ENCODE data around the gene C9orf85. TPM values are rescaled to one million over a fixed set of nuclear protein-coding genes. Genes with fewer than 3 reads are reported as not detected.

The C9orf85 gene, protein sequence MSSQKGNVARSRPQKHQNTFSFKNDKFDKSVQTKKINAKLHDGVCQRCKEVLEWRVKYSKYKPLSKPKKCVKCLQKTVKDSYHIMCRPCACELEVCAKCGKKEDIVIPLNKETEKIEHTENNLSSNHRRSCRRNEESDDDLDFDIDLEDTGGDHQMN
- total RNA-seq (ENCODE audit: unreplicated experiment), result 11.1 TPM
- long read RNA-seq, partial matches to known transcripts, result 0 of 3 reads
- long read RNA-seq, other reads (novel, unspliced or antisense), result 0 of 3 reads

DNA sequence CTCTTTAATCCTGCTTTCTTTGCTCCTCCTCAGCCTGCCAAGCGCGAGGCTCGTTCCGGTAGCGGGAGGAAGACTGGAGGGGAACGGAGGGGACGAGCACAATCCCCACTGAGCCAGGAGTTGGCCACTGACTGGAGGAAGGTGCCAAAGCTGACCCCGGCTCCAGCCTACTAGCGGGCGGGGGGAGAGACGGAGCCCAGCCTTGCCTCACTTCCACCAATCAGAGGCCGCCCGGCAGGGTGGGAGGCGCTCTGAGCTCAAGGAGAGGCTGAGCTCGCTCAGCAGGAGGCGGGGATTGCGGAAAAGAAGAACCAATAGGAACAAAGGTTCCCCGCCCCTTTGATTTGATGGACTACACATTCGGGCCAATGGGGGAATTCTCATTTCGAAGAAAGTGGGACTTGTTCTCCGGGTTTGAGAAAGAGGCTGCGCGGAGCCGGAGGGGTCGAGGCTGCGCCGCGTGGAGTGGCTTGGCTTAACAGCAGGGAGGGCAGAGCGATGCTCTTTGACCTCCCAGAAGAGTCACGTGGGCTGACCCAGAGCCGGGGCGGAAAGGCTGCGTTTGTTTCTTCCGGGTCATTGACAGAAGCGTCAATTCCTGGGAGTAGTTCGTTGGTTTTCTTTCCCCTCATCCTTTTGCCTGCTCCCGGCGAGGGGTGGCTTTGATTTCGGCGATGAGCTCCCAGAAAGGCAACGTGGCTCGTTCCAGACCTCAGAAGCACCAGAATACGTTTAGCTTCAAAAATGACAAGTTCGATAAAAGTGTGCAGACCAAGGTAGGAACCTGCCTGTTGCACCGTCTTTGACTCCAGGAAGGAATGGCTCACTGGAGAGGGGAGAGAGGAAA, at the start of gene C9orf85, which contains the start of gene ABHD17B:
C9orf85 (plus strand) TSS at position 579 of the 847 bp plus-strand sequence; CDS start at position 675, 96 bp downstream.
ABHD17B (minus strand) TSS at position 133 of the 847 bp plus-strand sequence. CDS start 36,113 bp downstream, outside the sequence.
- peak; percentile 99 for DNase-seq
- H3K4me3 Mint-ChIP-seq (ENCODE audit: unreplicated experiment), result peak within 1 kb of the TSS; percentile 99
- H3K27ac Mint-ChIP-seq (ENCODE audit: unreplicated experiment), result peak within 1 kb of the TSS; percentile 99
- TF ChIP-seq, protein P1, sequence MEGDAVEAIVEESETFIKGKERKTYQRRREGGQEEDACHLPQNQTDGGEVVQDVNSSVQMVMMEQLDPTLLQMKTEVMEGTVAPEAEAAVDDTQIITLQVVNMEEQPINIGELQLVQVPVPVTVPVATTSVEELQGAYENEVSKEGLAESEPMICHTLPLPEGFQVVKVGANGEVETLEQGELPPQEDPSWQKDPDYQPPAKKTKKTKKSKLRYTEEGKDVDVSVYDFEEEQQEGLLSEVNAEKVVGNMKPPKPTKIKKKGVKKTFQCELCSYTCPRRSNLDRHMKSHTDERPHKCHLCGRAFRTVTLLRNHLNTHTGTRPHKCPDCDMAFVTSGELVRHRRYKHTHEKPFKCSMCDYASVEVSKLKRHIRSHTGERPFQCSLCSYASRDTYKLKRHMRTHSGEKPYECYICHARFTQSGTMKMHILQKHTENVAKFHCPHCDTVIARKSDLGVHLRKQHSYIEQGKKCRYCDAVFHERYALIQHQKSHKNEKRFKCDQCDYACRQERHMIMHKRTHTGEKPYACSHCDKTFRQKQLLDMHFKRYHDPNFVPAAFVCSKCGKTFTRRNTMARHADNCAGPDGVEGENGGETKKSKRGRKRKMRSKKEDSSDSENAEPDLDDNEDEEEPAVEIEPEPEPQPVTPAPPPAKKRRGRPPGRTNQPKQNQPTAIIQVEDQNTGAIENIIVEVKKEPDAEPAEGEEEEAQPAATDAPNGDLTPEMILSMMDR (IDR thresholded peaks at IDR 0.05; ENCODE audit: partially characterized antibody, unreplicated experiment), result no peak
- H3K36me3 Mint-ChIP-seq (ENCODE audit: unreplicated experiment), result no peaks in the 10 kb centered on the region
- peaks cover 12% of the 10 kb centered on the region for H3K27me3 Mint-ChIP-seq (ENCODE audit: unreplicated experiment)
- H3K9me3 Mint-ChIP-seq (ENCODE audit: unreplicated experiment), result peaks cover 18% of the 10 kb centered on the region
- peaks cover 26% of the 10 kb centered on the region for H3K4me1 Mint-ChIP-seq (ENCODE audit: low read depth, unreplicated experiment)

DNA sequence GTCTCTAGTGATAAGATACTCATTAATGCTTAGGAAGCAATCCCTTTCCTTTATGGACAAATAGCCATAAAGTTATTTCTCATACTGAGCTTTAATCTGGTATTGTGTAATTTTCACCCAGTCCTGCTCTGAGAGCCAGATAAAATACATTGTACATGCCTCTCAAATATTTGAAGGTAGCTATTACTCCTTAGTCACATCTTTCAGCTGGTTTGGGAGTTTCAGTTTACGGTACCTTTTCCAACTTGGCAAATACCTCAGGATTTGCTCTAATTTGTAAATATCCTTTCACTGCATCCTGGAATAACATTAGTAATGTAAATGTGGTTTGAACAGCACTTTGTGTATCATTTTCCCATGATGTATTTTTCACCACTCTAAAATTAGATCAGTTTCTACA, 47.8 kb upstream of the C9orf85 start:
- no peak overlapping the region for H3K4me3 Mint-ChIP-seq (ENCODE audit: unreplicated experiment)
- DNase-seq, result no peak
- peaks cover 14% of the 10 kb centered on the region for H3K36me3 Mint-ChIP-seq (ENCODE audit: unreplicated experiment)
- H3K4me1 Mint-ChIP-seq (ENCODE audit: low read depth, unreplicated experiment), result peaks cover 10% of the 10 kb centered on the region
- peaks cover 6% of the 10 kb centered on the region for H3K9me3 Mint-ChIP-seq (ENCODE audit: unreplicated experiment)
- no peaks in the 10 kb centered on the region for H3K27me3 Mint-ChIP-seq (ENCODE audit: unreplicated experiment)
- TF ChIP-seq, protein P1 (IDR thresholded peaks at IDR 0.05; ENCODE audit: partially characterized antibody, unreplicated experiment), result no peak
- H3K27ac Mint-ChIP-seq (ENCODE audit: unreplicated experiment), result peak overlapping the region; percentile 28

- DNase-seq, result no peak
- H3K27me3 Mint-ChIP-seq (ENCODE audit: unreplicated experiment), result no peaks in the 10 kb centered on the region
- H3K36me3 Mint-ChIP-seq (ENCODE audit: unreplicated experiment), result peaks cover 6% of the 10 kb centered on the region
- peaks cover 7% of the 10 kb centered on the region for H3K9me3 Mint-ChIP-seq (ENCODE audit: unreplicated experiment)
- H3K4me3 Mint-ChIP-seq (ENCODE audit: unreplicated experiment), result no peak overlapping the region
- H3K4me1 Mint-ChIP-seq (ENCODE audit: low read depth, unreplicated experiment), result peaks cover 4% of the 10 kb centered on the region
- TF ChIP-seq, protein P1 (IDR thresholded peaks at IDR 0.05; ENCODE audit: partially characterized antibody, unreplicated experiment), result no peak
- no peak overlapping the region for H3K27ac Mint-ChIP-seq (ENCODE audit: unreplicated experiment)
Observed at GRCh38 chr9:71875345-71875744, 36.1 kb upstream of the C9orf85 start.

DNA sequence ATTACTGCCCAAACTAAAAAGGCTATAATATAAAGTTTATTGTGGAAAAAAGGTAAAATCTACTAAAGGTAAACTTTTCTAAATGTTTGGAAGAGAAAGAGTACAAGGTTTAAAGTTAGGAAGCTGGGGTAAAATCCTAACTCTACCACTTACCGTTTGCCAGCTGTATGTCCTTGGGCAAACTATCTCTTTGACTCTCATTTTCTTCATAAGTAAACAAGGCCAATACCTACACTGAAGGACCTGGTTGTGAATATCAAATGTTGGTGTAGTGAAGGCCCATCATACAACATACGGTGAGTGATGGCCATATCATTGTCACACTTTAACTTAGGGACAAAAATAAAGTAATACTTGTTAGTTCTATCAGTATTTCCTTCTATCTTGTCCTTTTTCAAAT, 35.3 kb upstream of the C9orf85 start:
- no peak for DNase-seq
- TF ChIP-seq, protein P1 (IDR thresholded peaks at IDR 0.05; ENCODE audit: partially characterized antibody, unreplicated experiment), result no peak
- Mint-ChIP-seq H3K4me1 (ENCODE audit: low read depth, unreplicated experiment) (peaks cover 4% of the 10 kb centered on the region), H3K9me3 (ENCODE audit: unreplicated experiment) (peaks cover 7% of the 10 kb centered on the region), H3K36me3 (ENCODE audit: unreplicated experiment) (peaks cover 6% of the 10 kb centered on the region), H3K27ac (ENCODE audit: unreplicated experiment) (no peak overlapping the region), H3K4me3 (ENCODE audit: unreplicated experiment) (no peak overlapping the region), H3K27me3 (ENCODE audit: unreplicated experiment) (no peaks in the 10 kb centered on the region)
